HG02852 (cell line): ENCODE data around the gene GRAP2.

ENCODE experiments used
- ATAC-seq: cut with Tn5 transposase; IDR thresholded peaks from one replicate; pipeline ENCODE4 v1.9.1; 2021; ENCODE audit warnings: mild to moderate bottlenecking, moderate library complexity; ENCODE audit not compliant: unreplicated experiment

The GRAP2 gene

GRCh38 chr22:39923696-39924095 lies 22.8 kb downstream of the GRAP2 start:
- ATAC-seq: no peak

GRCh38 chr22:39924286-39924685 lies 23.4 kb downstream of the GRAP2 start:
- ATAC-seq: no peak

DNA sequence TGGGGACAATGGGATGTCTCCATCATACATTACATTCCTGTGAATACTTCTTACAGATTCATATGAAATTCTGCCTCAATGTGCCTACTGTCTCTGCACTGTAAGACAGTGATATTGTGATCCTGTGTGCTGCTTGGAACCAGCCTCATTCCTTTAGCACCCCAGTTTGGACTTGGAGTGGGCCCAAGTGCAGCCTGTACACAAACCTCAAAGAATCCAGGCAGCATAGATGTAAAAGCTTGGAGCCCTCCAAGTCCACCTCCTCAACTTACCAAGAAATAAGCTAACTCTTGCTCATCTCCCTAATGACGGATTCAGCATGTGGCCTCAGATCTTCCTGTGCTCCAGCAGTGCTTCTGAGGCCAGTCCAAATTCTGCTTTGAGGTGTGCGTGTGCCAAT lies 24.4 kb downstream of the GRAP2 start:
- no peak for ATAC-seq

DNA sequence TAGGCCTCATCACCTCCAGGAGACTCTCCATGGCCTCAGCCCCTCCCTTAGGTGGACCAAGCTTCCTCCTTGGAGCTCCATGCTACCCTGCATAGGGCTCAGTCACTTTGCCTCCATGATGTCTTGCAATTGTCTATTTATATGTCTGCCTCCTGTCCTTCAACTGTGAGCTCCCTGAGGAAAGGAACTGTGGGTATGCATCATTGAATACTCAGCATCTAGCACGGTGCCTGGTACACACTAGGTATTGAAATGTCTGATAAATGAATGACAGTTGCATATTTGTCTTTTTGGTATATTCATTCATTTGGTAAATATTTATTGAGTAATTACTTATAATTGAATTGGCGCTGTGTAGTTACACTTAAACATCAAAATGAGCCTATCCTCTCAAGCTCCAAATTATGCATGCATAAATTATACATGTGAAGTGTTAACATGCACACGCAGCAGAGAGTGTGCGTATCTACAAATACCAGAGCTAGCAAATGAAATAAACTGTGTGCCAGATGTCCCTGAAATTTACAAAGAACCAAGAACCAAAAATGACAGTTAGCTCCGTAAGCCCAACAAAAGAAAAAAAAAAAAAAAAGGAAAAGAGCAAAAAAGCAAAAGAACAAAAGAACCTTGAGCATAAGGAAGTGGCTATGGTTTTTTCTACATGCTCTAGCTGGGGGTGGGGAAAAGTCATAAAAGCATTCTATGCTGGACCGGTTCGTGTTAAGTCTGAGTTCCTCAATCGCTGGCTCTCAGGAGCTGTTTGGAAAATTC lies 25.2 kb downstream of the GRAP2 start:
- no peak for ATAC-seq

GRCh38 chr22:39926753-39927152 lies 25.9 kb downstream of the GRAP2 start:
- ATAC-seq: no peak

DNA sequence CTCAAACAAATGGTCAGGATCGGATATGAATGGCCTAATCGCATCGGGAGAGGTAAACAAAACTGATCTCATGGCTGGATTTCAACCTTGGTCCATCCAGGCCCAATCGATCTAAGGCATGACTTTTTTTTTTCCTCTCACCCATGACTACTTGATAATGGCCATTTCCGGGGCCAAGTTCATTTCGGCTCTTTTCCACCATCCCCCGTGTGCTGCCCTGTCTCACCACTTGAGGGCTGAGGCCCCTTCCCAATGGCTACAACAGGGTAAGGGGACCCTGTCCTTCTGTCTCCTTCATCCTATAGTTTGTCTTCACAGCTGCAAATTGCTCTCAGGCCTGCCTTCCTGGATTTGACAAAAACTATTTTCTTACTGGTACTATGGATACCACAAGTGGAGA lies 26.7 kb downstream of the GRAP2 start:
- no peak for ATAC-seq

GRCh38 chr22:39928536-39929520 lies 27.9 kb downstream of the GRAP2 start:
- ATAC-seq: no peak

DNA sequence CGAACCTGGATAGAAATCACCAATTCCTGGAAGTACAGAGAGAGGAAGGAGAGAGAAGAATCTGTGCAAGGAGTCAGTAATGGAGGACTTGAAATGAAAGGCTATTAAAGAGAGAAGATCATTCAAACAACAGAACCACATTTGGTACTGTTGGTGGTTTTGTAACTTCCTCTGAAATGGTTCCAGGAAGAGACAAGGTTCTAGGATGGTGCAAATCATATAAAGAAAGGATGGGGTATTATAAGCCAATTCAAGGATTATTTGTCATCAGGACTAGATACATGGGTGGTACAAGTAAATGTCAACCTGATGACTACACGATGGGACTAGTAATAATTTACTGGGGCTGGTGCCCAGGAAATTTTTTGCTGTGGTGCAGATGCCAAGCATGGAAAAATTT lies 30.4 kb downstream of the GRAP2 start:
- no peak for ATAC-seq

GRCh38 chr22:39932166-39932565 lies 31.3 kb downstream of the GRAP2 start:
- no peak for ATAC-seq

GRCh38 chr22:39932918-39933649 lies 32.2 kb downstream of the GRAP2 start:
- ATAC-seq: no peak

DNA sequence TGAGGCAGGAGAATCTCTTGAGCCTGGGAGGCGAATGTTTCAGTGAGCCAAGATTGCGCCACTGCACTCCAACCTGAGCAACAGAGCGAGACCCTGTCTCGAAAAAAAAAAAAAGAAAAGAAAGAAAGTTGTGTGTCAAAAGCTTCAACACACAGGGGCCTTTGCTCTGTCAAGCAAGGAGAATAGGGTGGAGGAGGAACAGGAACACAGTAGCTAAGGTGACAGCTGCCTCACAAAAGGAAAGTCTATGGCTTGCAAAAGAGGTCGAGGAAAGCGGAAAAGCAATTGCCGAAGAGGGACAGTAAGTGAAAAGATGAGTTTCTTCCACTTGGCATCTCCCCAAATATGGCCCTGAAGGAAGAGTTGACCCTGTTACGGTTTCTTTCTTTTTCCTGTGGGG lies 32.9 kb downstream of the GRAP2 start:
- no peak for ATAC-seq

- ATAC-seq: no peak
Measured at GRCh38 chr22:39935116-39935515, 34.2 kb downstream of the GRAP2 start.

DNA sequence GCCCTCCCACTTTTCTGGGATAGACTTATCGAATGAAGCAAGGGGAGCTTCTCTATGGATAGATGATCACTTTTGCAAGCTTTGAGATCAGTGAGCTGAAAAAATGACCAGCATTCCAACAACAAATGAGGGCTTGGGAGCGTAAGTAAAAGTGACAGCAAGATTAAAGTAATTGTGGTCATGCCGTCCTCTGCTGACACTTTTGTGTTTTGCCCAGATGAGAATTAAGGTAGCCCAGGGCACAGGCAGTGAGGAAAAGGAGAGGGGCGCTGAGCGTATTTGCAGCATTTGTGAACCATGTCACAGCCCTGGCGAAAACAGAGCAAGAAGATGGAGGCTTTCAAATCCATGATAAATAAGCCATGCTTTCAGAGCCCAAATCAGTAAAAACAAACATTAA lies 34.7 kb downstream of the GRAP2 start:
- no peak for ATAC-seq

DNA sequence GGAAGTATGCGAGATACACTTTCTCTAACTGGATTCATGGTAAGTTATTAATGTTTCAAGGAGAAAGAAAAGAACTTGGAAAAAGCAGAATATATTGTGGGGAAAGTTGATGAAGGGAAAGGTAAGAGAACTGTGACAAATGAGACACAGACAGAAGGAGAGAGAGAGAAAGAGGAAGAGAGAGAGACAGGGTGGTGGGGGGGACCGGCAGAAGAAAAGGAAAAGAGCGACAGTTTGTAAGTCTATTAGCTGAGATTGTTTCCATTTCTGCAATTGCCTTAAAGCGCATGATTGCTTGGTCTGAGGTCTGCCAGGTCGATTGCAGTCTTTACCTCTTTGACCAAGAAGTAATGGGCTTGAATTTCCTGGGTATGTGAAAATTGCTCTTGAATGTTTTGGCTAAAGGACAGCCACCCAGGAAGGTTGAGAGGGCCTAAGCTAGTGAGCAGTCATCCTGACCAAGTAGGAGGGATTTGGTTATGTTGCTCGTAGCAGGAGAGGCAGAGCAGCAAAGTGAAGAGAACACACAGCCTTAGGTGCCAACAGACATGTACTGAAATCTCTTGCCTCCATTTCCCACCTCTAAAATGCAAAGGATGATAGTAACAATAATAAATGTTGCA lies 35.8 kb downstream of the GRAP2 start:
- ATAC-seq: no peak

- ATAC-seq: no peak
Measured at GRCh38 chr22:39937906-39938305, 37.0 kb downstream of the GRAP2 start.

- no peak for ATAC-seq
Measured at GRCh38 chr22:39938509-39939111, 37.7 kb downstream of the GRAP2 start.

DNA sequence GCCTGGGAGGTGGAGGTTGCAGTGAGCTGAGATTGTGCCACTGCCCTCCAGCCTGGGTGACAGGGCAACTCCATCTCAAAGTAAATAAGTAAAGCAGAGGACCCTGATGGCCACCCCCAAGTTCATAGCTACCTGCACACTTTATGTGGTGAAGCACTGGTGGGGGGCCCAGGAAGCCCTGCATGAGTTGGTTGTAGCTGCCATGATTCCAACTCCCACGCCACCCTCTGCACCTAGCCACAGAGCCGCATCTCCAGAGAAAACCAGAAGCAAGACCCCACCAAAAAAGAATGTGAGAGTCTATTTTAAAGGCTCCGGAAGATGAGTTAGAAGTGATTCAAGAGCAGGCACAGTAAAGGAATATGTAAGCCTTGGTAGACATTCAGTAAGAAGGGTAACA lies 38.9 kb downstream of the GRAP2 start:
- no peak for ATAC-seq

DNA sequence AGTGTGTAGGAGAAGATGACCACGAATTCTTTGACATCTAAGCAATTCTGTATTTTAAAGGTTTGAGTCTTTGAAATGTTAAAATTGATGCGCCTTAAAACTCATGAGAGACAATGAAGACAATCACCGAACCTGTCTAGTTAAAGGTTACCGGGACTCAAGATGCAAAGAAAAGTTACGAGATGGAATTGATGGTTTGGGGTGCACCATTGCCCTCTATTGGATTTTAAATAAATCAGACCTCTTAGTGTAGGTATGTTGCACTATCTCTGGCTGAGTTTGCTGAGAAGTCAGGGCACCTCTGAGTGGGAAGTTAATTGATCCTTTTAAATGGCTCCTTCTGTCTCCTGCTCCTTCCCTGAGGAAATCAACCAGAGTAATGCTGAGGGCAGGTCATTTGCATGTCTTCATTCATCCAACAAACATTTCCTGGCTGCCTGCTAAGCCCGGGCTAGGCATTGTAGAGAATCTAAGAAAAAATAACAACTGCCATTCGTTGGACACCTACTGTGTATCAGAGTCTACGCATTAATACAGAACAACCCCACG lies 39.9 kb downstream of the GRAP2 start:
- ATAC-seq: no peak

DNA sequence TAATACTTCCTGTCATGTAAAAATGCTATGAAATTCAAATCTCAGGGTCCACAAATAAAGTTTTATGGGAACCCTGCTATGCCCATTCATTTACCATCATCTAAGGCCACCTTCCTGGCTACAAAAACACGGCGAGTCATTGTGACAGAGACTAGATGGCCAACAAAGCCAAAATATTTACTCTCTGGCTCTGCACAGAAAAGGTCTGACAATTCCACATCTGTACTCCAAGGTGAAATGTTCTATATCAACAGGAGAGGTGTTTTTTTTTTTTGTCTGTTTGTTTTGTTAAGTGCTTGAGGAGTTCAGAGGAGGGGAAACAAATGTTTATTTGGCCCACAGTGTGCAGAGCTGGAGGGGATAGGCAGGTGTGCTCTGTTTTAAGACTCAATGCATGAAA lies 40.7 kb downstream of the GRAP2 start:
- no peak for ATAC-seq
